HTR-8/SVneo (cell line): Measurements from ENCODE around the gene JMJD6.

Experiments
- DNase-seq: peaks from one replicate; pipeline ENCODE4 v3.0.0; 2011; ENCODE audit warnings: low spot score, mixed read lengths; ENCODE audit not compliant: insufficient read length
- FAIRE-seq: peaks from 2 replicates; lab custom pipeline; 2011; peaks lifted over from hg19 to GRCh38; lab: Jason Lieb, UNC

The JMJD6 gene

DNA sequence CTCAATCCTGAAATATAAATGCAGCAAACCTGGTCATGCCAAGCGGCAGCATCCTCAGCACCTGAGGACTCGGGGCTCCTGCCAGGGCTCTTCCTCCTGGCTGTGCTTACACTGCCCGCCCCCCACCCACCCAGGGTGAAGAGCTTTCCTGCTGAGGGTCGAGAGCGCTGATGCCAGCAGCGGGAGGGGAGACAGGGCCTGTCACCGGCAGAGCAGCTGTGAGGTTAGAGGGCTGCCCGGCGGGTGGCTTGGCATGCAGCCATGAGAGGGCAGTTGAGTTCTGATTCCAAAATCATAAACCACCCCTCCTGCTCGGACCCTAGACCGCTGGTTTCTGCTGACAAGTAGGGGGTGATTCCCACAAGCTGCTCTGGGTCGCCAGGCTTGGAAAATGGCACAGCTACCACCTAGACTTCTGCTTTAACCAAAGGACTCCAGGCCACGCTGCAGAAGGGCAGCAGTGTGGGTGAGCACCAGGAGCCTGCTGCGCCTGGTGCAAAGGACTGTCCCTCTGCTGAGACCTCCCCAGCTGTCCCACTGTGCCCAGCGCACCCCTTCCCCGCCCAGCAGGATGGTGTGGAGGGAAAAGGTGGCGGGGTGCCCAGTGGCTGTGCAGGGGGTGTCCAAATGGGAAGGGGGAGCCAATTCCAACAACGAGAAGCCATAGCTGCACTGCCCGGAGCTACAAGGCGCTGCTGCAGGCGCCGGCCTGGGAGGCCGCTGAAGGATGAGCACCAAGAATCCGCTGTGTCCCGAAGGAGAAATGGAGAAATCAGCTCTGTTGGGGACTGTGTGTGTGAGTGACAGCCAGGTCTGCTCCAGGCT lies 42.3 kb downstream of the JMJD6 start:
- DNase-seq (no peak), FAIRE-seq (no peak)

DNA sequence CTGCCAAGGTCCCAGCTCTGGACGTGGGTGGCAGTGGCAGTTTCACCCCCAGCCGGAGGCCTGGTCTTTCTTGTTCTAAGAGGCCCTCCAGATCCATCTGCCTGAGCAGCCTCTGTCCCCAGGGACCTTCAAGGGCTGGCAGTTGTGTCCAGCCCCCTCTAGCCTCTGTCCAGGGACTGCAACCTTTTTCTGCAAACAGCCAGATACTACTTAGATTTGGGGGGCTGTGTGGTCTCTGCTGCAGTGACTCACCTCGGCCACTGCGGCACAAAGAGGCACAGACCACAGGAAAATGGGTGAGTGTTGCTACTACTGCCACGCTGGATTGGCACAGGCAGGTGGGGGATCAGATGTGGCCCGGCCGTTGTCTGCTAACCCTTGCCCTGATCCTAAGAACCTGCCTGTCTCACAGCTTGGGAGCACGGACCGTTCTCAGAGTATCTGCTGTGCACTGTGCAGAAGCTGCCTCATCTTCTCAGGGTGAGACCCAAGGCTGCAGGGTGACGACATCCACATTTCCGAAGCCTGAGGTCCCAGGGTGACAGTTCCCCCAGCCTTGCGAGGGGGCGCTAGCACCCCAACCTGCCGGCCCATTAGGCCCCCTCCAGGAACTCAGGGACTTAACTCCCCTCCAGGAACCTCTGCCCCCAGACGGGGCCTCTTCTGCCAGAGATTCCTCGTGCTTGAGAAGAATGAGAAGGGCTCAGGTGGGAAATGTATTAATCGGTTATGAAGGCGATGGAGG lies 43.2 kb downstream of the JMJD6 start:
- FAIRE-seq, result no peak
- DNase-seq, result no peak

DNA sequence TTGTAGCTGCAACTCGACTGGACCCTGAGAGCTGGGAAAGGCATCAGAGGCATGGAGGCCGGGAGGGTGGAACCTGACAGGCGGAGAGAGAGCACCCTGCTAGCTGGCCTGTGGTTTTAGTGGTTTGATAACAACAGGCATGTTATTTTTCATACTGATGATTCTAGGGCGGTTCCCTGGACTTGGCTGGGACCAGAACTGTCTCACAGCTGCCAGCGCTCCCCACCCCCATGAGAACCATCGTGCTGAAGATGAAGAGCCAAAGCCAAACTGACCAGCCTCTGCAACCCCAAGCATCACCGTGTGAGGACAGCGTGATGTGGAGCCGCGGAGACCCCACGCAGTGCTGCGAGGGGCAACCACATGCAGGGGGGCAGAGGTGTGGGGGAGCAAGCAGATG lies 44.1 kb downstream of the JMJD6 start:
- FAIRE-seq, result no peak
- no peak for DNase-seq

DNA sequence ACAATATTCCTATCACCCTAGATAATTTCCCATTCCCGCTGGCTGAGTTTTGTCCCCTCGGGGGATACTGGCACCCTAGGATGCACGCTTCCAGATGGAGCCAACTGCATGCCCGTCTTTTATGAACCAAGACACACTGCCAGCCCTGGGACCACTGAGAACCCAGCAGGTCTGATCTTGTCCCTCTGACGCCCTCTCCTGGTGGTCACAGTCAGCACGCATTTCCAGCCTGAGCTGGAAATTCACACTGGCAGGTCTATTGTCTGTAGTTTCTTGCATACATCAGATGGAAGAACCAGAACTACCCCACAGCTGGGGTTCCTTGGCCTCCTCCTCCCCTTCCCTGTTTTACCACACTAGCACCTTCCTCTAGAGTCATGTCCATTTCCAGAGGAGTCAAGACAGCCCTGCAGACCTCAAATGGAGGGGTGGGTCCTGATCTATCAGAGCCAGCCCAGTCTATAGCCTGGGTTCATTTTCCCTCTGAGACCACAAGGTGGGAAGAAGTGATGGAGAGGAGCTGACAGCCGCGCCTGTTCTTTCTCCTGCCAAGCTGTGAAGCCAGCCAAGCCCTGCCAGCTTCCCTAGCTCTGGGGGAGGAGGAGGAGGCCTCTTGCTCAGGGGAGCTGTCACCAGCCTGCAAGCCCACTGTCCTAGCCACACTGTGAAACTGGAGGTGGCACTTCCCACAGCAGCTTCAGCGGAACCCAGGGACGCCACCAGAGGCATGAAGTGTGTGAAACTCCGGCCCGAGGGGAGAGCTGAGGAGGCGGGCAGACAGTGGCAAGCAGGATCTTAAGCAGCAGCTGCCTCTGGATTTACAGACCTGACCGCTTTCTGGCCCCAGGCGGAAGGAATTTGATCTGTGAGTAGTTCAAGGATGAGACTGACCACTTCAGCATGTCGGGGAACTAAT lies 44.9 kb downstream of the JMJD6 start:
- FAIRE-seq, result peak; percentile 72
- peak; percentile 83 for DNase-seq

DNA sequence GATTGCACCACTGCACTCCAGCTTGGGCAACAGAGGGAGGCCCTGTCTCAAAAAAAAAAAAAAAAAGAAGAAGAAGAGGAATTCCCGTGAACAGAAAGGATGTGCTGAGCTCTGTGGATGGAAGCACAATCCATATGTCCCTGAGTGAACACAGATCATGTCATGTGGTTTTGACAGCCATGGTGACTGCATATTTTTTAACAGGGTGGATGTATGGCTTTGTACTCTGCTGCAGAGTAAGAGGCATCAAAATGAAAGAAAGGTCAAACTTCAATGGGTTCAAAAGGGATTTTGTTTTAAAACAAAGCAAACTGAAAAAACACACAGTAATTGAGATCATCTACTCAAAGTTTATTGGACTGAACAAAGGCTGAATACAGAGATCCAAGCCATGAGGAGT lies 47.2 kb downstream of the JMJD6 start:
- FAIRE-seq, result no peak
- no peak for DNase-seq

DNA sequence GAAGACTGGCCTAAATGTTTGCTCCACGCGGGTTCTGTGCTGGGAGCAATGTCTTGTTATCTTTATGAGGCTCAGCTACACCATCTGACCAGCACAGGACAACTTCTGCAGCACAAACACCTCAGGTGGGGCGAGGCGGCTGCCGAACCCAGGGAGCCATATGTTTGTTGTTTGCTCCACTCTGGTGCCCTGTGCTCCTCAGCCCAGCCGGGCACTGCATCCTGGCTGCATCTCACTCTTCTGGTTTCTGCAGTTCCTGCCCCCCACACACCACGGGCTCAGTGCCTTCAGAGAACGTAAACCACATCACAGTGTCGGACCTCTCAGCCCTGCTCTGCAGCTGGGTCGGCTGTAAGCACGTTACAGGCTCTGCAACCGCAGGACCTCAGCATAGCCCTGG lies 48.1 kb downstream of the JMJD6 start:
- no peak for FAIRE-seq
- no peak for DNase-seq

DNA sequence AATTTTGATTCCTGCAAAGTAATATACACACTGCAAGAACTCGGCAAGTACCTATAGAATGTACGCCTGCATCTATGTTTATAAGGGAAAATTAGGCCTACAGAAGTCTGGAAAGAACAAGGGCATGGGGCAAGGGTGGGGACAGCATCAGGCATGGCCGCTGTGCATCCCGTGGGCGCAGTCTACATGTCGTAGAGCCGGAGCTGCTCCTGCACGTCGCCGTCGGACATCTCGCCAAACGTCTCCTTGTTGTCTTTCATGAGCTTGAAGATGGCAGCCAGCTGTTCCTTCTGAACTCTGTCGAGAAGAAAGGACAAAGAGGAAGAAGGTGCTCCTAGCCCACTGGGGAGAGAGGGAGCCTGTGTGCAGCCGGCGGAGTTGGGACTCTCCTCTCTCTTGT lies 49.0 kb downstream of the JMJD6 start:
- DNase-seq, result no peak
- no peak for FAIRE-seq

DNA sequence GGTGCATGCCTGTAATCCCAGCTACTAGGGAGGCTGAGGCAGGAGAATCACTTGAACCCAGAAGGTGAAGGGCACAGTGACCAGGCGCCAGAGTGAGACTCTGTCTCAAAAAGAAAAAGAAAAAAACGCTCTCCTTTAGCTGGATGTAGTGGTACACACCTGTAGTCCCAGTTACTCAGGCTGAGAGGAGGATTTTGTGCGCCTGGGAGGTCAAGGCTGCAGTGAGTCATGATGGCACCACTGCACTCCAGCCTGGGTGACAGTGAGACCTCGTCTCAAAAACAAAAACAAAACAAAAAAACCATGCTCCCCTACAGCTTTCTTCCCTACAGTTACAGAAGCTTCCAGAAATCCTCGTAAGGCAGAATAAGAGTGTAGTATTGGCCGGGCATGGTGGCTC lies 49.8 kb downstream of the JMJD6 start:
- no peak for FAIRE-seq
- no peak for DNase-seq

DNA sequence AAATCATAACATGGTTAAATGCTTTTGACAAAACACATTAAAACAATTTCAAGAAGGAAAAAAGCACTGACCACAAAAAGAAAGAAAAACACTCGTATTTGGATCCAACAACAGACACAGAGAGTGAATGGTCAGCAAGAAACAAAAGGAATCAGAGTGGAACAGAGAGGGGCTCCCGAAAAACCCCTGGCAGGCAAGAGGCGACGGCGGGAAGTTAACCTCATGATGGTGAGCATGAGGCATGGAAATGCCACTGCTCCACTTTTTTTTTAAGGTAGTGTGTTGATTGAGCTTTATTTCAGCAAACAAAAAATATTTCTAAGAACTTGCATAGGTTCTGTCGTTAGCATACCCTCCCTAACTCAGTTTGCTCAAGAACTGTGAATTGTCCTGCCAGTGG lies 50.8 kb downstream of the JMJD6 start:
- no peak for DNase-seq
- no peak for FAIRE-seq

DNA sequence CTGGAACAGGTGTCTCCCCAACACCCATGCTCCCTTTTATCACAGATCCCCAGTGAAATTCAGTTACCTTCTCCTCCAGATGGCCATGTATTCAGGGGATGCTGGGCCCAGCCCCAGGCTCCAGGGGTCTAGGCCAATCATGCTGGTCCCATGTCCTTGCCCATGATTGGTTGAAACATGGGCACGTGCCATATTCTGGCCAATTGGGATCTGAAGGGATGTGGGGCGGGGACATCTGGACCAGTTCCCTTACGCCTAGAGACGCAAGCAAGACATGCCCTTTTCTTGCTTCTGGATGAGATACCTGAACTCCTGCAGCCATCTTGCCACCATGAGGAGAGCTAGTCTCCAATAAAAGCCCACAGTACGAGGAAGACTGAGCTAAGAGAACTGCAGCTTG lies 51.8 kb downstream of the JMJD6 start:
- FAIRE-seq, result no peak
- no peak for DNase-seq

DNA sequence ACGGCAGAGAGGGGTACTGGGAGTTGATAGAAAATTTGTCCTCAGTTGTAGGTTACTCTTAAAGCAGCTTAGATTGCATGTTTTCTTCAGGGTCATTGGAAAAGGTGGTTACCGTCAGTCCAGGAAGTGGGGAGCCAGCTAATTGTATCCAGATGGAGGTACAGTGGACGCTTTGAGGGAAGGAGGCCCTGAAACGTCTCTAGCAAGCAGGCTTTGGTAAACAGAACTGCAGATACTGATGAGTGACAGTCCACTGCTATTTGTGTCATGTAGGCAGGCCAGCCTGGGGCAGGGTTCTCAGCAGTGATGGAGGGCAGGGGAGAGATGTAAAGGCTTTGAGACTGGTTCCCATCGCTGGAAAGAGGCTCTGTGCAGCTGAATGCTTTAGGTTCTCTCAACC lies 52.7 kb downstream of the JMJD6 start:
- DNase-seq (no peak), FAIRE-seq (no peak)

DNA sequence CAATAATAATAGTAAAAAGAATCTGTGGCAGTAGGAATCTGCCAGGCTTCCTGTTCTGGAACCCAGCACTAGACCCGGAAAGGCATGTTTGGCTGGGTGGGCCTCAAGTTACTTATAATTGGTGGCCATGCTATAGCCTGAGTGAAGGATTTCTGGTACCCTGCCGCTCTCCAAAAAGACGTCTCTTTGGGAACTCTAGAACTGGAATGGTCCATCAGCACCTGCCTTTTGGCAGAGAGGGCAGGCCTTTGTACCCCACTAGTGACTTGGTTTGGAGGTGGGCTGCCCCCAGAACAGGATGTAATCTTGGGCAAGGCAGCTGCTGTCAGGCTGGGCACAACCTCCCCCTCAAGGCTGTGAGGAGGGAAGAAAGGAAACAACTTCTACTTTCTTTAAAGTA lies 53.5 kb downstream of the JMJD6 start:
- no peak for FAIRE-seq
- DNase-seq, result no peak

DNA sequence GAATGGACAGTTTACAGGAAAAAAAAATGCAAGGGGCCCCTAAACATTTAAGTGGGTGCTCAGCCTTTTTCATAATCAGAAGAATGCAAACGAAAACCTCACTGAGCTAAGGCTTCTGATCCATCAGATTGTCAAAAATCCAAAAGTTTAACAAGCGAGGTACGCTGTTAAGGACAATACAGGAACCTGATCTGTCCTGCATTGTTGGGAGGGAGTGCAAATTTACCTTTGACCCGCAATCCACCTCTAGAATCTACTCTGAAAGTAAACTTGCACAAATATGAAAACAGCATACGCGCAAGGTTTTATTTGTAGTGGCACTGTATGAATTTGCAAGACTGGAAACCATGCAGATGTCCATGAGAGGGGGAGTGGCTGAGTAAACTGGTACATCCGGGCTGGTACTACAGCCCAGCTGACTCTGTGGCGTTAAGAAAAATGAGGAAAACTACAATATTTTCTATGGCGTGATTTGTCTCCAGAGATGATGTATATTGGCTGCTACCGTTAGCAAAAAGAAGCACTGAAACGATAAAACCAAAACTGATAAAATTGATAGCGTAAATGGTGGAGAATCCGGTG lies 54.0 kb downstream of the JMJD6 start:
- FAIRE-seq, result no peak
- no peak for DNase-seq

DNA sequence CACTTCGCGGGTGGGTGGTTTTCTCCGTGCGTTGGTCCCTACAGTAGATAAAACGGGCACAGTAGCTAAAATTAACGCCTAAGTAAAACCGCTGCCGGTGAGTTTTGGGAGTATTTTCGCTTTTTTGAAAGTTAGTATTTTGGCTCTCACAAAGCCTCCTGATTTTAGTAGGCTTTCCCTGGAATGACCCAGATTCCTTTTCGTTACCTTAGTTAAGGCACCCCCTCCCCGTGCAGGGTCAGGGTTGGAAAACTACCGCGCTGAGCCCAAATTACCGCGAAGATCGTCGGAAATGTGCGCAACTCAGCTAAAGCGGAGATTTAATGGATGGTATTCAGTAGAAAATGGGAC lies 54.5 kb downstream of the JMJD6 start:
- FAIRE-seq (no peak), DNase-seq (no peak)

DNA sequence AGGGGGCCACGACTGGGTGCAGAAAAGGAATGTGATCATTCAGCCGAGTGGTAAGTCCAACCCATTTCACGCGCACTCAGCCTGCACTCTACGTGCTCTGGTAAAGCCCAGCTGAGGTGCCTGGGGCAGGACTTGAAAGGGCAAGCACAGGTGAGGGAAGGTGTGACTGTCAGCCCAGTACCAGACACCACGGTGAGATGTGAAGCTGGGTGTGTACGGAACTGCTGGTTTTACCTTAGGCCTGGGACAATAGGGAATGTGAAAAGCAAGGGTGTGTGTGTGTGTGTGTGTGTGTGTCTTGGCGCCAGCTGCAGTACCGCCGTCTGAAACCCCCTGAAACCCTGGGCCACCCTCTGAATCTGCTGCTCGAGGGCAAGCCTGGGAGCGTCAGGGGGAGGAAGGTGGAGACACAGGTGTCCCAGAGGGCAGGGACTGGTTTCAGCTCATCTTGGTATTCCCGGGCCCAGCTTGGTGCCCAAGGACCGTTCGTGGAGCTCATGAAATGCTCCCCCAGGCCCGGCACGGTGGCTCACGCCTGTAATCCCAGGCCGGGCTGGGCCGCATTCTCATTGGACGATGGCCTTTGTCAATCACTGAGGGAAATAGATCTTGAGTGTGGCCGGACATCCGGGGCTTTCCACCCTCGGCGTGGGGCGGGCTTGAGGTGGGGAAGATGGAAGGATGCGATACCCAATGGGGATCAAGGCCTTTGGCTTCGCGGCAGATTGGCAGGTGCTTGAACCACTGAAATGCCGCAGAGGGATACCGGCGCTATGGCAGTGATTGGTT lies 55.1 kb downstream of the JMJD6 start:
- FAIRE-seq (peak; percentile 96), DNase-seq (peak; percentile 99)

DNA sequence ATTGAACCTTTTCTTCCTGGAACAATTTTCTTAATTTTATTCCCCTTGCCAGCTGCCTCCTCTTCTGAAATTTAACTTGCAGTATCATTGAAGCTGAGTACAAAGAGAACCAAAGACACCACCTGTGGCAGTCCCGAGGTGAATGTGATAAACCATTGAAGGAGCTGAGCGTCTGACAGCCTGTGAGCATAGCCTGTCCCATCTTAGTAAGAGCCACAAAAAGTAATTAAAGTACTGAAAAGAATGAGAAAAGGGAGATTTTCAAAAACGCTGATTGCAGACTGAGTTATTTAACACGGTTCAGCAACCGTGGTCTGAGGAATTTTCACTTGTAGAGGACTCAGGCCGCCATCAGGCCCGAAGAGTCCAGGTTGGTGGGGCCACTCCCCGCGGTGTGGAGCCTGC lies 55.7 kb downstream of the JMJD6 start:
- no peak for DNase-seq
- no peak for FAIRE-seq

DNA sequence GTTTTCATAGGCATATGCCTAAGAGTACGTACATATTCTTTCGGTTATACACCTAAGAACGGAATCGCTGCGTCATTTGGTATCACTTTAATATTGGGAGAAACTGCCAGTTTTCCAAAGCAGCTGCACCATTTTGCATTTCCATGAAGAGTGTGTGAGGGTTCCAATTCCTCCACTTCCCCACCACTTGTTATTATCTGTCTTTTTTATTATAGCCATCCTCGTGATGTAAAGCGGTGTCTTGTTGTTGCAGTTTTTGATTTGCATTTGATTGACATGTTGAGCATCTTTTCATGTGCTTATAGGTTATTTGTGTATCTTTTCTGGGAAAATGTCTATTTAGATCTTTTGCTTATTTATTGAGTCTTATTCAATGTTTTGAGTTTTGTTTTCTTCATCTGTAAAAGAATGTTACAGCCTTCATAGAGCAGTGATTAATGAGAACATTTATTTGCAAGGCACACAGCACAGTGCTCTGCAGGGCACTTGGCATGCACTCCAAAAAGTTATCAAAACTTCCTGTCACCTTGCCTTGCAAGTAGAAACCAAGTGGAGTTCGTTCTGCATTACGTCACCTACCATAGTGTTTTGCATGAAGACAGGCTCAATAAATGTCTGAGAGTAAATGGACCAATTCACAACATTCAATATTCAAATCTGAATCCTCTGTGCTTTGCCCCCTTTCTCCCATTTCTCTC lies 56.2 kb downstream of the JMJD6 start:
- no peak for DNase-seq
- no peak for FAIRE-seq
